ENCODE results near the gene LAG3.

Gene LAG3

DNA sequence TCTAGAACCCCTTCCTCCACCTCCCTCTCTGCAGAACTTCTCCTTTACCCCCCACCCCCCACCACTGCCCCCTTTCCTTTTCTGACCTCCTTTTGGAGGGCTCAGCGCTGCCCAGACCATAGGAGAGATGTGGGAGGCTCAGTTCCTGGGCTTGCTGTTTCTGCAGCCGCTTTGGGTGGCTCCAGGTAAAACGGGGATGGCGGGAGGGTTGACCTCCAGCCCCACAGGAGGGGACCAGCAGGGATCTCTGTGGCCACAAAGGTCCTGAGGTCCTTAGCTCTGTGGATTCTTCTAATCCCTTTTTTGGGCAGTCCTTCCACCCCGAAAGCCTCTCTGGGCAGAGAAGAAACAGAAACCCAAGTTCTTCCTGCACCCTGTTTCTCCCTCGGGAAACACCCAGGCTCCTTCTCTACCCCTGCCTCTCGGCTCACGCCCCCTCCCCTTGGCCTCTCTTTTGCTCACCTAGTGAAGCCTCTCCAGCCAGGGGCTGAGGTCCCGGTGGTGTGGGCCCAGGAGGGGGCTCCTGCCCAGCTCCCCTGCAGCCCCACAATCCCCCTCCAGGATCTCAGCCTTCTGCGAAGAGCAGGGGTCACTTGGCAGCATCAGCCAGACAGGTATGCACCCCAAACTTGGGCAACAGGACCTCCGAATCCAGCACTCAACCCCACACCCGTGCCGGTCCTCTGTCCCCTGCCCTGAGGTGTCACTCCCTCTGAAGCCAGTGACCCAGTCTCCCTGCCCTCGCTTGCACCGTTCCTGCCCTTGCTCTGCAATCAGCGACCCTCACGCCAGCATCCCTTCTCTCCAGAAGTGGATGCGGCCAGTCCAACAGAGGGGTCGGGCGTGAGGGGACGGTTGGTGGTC, 638 bp downstream of the LAG3 start:
- DNase-seq, result no peak

DNA sequence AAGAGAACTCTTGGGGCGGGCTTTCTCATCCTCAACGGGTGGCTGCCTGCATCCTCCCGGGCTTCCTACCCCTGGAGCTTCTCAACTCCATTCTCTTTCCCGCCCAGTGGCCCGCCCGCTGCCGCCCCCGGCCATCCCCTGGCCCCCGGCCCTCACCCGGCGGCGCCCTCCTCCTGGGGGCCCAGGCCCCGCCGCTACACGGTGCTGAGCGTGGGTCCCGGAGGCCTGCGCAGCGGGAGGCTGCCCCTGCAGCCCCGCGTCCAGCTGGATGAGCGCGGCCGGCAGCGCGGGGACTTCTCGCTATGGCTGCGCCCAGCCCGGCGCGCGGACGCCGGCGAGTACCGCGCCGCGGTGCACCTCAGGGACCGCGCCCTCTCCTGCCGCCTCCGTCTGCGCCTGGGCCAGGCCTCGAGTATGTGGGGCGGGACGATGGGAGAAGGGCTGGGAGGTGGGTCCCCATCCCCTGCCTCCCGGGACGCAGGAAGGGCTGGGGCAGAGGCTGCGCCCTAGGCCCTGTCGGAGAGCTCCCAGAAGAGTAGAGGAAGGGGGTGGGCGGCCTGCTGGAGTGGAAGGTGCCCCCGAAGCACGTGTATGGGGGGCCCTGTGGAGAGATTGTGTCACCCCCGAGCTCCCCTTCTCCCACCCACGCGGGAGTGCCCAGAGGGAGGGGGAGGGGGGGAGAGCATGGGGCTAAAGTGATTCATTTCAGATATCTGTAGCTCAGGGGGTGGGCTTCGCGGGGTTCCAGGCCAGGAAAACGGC, 1.5 kb downstream of the LAG3 start:
- DNase-seq, result no peak

DNA sequence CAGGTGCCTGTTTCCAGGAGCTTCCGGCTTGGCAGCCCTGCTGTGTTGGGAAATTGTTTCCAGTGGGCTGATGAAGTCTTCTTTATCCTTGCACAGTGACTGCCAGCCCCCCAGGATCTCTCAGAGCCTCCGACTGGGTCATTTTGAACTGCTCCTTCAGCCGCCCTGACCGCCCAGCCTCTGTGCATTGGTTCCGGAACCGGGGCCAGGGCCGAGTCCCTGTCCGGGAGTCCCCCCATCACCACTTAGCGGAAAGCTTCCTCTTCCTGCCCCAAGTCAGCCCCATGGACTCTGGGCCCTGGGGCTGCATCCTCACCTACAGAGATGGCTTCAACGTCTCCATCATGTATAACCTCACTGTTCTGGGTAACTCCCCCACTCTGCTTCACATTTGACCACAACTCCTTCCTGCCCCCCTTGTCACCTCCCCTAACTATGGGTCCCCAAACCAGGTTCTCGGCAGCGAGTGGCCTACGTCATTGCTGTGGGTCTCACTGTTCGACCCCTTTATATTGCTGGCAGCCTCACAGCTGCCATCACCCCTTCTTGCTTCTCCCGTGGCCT, 2.3 kb downstream of the LAG3 start:
- DNase-seq, result no peak

DNA sequence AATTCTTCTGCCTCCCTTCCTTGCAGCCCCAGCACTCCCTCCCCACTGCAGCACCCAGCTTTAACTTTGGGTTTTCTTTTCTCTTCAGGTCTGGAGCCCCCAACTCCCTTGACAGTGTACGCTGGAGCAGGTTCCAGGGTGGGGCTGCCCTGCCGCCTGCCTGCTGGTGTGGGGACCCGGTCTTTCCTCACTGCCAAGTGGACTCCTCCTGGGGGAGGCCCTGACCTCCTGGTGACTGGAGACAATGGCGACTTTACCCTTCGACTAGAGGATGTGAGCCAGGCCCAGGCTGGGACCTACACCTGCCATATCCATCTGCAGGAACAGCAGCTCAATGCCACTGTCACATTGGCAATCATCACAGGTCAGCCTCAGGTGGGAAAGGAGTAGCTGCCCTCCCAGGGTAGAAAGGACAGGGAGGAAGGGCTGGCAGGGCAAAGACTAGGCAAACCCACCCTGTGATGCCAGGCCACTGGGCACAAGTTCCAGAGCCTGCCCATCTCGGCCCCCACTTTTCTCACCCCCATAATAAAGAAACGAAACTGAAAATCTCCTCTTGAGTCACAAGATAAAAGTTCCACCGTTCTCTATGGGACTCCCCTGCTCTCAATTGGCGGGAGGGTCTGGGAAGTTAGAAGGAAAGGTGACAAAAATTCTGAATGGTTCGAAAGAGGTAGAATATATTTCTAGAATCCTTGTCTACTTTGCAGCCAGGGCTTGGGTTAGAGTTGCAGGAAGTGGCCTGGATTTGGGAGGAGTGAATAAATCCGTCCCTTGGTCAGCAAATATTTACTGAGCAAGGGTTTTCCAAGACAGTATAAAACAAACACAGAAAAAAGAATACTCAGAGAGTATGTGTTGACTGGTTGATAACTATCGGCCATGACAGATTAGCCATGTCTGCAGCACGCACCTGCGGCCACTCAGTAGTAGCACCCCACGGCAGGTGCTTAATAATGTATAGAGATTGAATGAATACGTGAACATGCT, 3.2 kb downstream of the LAG3 start:
- DNase-seq, result no peak

- DNase-seq, result no peak
These were observed 5.1 kb downstream of the LAG3 start for GRCh38 chr12:6777386-6777785.

DNA sequence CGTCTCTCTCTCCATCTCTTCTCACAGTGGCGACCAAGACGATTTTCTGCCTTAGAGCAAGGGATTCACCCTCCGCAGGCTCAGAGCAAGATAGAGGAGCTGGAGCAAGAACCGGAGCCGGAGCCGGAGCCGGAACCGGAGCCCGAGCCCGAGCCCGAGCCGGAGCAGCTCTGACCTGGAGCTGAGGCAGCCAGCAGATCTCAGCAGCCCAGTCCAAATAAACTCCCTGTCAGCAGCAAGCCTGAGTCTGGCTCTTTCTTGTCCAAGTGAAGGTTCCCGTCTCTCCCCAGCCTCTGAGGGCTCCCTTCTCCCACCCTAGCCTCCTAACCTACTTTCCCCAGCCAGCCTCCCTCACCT, 5.9 kb downstream of the LAG3 start:
- no peak for DNase-seq

- DNase-seq, result peak; percentile 71 to 80 (median 76)
These were observed 6.5 kb downstream of the LAG3 start for GRCh38 chr12:6778574-6779550.

DNA sequence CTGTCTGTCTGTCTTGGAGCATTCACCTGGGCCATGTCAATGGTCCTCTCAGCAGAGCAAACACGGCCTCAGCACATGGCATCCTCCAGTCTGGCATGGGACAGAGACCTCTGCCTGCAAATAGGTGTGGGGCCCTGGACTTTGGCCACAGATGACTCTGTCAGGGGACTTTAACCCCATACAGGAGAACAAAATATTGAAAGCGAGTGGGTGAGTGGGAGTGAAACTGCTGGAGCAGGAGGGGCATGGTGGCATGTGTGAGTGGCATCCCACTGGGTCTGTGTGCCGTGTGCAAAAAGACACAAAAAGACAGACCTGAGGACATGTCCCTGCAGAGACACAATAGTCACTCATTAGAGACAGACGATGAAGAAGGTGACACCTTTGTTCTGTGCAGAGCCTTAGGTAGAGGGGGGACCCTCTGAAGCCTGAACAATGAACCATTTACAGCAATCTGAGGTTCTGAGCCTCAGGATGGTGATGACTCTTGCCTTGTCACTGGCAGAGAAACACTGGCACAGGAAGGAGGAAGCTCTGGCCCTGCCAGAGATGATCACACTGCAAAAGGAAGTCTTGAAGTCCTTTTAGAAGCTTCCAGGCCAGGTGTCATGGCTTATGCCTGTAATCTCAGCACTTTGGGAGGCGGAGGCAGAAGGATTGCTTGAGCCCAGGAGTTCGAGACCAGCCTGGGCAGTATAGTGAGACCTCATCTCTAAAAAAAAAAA, 7.5 kb downstream of the LAG3 start:
- DNase-seq, result no peak

GRCh38 chr12:6780573-6780972, 8.3 kb downstream of the LAG3 start:
- no peak for DNase-seq

GRCh38 chr12:6782119-6782518, 9.8 kb downstream of the LAG3 start:
- no peak for DNase-seq

GRCh38 chr12:6782850-6783566, 10.7 kb downstream of the LAG3 start:
- DNase-seq, result no peak

- no peak for DNase-seq
These were observed 11.5 kb downstream of the LAG3 start for GRCh38 chr12:6783828-6784227.

- DNase-seq, result no peak
These were observed 12.0 kb downstream of the LAG3 start for GRCh38 chr12:6784296-6784695.

- DNase-seq, result no peak
These were observed 12.4 kb downstream of the LAG3 start for GRCh38 chr12:6784761-6785160.

DNA sequence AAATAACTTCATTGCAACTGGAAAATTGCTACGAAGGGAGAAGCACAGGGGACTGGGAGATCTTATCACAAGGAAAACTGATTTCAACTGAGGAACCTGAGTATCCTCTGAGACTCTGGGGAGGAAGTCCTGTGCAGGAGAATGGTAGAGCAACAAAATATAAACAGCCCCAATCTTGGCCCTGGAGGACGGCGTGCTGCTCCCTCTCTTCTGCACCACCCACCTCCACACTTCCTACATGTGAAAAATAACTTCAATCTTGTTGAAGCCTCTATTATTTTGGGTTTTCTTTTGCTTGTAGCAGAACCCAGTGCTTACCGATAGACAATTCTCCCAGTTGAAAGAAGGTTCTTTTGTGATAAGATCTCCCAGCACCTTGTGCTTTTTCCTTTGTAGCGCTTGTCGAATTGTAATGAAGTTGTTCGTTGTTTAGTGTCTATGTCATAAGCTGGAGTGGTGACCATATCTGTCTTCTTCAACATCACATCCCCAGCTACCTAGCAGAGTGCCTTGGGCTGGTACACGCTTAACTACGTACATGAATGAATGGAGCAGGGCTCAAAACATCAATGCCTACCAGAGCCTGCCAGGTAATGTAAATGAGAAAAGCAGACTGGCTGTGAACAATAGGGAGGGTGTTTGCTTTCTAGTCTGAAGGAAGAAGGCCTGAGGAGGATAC, 14.2 kb downstream of the LAG3 start:
- DNase-seq, result no peak

DNA sequence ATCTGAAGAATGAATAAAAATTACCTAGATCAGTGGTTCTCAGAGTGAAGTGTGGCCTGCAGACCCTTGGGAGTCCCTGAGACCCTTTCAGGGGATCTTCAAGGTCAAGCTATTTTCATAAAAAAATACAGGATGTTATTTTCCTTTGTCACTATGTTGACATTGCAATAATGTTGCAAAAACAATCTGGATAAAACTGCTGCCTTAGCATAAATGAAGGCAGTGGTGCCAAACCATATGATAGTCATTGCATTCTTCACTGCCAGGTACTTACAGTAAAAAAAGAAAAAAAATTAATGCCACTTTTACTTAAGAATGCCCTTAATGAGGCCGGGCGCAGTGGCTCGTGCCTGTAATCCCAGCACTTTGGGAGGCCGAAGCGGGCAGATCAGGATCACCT, 15.0 kb downstream of the LAG3 start:
- no peak for DNase-seq

DNA sequence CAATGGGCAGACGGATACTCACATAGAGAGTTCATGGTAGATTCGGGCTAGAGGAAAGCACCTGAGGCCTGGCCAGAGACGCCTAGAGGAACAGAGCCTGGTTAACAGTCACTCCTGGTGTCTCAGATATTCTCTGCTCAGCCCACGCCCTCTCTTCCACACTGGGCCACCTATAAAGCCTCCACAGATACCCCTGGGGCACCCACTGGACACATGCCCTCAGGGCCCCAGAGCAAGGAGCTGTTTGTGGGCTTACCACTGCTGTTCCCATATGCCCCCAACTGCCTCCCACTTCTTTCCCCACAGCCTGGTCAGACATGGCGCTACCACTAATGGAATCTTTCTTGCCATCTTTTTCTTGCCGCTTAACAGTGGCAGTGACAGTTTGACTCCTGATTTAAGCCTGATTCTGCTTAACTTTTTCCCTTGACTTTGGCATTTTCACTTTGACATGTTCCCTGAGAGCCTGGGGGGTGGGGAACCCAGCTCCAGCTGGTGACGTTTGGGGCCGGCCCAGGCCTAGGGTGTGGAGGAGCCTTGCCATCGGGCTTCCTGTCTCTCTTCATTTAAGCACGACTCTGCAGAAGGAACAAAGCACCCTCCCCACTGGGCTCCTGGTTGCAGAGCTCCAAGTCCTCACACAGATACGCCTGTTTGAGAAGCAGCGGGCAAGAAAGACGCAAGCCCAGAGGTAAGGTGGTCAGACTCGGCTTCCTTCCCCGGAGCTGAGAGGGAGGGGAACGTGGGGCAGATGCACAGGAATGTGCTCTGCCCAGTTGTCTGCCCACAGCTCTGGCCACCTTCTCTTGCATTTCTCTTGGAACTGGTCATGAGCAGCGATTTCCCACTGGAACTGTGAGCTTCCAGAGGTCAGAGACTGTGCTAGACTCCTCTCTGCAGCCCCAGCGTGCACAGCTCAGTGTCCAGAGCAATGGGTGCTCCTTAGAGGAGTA, 16.9 kb downstream of the LAG3 start, which contains the start of gene CD4:
Gene CD4, plus strand, starts transcription at position 557 of the 953 bp plus-strand sequence. CDS start 10,611 bp downstream, outside the sequence.
- DNase-seq, result peak in 3 of 4 experiments; percentile 30 to 56 (median 53)

All from activated CD4-positive, CD25-positive, alpha-beta regulatory T cell (primary cell).